ENCODE results near the gene ACVRL1.
A peak's percentile ranks its signal among the peaks of the same experiment; 100 is the strongest.

Gene ACVRL1

DNA sequence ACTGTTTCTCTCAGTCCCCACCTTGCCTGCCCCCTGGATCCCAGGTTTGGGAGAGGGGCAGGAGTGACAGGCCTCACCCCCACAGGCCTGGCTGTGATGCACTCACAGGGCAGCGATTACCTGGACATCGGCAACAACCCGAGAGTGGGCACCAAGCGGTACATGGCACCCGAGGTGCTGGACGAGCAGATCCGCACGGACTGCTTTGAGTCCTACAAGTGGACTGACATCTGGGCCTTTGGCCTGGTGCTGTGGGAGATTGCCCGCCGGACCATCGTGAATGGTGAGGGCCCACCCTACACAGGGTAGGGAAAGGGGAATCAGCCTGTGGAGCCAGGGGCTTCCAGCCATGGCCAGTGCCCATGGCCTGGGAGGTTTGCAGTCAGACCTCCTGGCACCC lies 8.6 kb downstream of the ACVRL1 start:
- no peak for DNase-seq (ENCODE audit: low read depth, low spot score)

DNA sequence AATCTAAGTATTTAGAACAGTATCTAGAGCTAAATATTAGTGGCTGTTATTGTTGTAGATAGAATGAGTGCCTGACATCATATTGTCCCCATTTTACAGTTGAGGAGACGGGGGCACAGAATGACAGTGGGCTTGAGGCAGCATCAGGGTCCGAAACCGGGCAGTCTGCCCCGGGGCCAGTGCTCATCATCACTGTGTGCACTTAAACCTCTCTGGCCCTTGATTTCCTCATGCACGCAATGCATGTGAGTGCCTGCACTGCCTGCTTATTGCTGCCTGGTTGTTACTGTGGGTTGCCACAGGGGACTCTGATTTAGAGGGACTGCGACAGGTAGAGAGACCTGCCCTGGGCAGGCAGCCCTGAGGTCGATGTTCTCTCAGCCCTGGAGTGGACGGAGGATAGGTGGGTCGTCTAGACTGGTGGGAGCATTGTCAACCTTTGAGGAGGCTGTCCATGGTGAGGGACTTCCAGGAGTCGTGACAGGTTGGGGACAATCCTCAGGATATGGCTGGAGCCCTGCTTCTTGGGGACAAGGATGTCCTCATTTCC lies 9.8 kb downstream of the ACVRL1 start:
- no peak for DNase-seq (ENCODE audit: low read depth, low spot score)

DNA sequence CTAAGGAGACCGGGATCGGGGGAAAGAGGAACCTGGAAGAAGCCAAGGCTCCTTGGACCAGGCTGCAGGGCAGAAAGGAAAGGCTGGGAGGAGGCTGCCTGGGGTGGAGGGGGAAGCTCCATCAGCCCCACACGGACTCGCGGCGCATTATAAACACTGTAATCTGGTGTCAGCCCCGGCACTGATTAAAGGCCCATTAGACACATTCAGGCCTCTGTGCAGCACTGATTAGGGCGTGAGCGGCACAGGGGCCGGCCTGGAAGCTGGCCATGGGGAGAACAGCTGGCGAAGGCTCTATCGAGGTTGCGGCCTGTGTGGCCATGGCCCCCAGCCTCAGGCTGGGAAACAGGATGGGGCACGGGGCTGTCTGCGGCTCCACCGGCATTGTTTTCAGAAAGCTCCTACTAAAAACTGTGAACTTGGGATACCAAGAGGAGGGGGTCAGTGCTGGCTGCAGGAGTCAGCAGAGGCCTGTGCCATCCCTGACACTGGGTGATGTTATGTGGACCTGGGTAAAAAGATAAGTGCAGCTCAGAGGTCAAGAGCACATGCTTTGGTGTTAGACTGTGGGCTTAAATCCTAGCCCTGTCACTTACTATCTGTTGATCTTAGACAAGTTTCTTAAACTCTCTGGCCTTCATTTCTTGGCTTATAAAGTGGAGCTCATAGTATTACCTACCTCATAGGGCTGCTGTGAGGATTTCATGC lies 10.6 kb downstream of the ACVRL1 start:
- no peak for DNase-seq (ENCODE audit: low read depth, low spot score)

- no peak for DNase-seq (ENCODE audit: low read depth, low spot score)
Measured at GRCh38 chr12:51920046-51920445, 12.7 kb downstream of the ACVRL1 start.

DNA sequence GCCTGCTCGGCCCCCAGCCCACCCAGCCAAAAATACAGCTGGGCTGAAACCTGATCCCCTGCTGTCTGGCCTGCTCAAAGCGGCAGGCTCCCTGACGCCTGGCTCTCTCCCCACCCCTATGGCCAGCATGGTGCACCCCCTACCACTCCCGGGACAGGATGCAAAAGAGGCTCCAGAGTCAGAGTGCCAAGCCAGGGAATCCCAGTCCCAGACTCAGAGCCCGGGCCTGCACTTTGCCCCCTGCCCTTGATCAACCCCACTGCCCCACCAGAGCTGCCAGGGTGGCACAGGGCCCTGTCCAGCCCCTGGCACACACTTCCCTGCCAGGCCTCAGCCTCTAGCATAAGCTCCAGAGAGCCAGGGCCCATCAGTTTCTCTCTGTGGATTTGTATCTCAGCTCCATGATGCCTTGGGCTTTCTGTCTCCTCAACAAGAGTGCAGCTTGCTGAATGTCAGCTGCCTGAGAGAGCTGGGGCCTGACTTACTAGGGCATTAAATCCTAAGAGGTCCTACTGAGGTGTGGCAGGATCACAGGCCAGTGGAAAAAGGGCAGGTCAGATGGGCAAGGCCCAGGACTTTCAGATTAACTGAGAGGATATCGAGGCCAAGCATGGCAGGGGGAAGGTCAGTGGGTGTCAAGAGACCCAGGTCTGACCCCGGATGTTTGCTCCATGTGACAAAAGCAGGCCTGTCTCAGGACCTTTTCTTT lies 13.9 kb downstream of the ACVRL1 start:
- DNase-seq (ENCODE audit: low read depth, low spot score), result peak; percentile 41

DNA sequence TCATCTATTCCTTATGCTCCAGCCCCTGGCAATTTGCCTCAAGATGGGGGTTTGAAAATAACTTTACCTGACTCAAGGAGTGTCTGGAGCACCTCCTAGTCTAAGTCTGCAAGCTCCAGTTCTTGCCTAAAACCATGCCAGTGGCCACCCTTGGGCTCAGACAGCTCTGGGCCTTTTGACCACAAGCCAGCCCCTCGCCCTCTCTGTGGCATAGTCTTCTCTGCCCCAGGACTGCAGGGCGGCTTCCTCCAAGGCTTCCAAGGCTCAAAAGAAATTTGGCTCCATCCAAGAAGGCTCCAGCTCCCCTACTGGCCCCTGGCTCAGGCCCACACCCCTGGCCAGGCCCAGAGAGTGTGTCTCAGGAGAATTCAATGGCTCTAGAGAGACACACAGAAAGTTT lies 14.8 kb downstream of the ACVRL1 start:
- DNase-seq (ENCODE audit: low read depth, low spot score), result no peak

GRCh38 chr12:51922762-51923505 lies 15.6 kb downstream of the ACVRL1 start:
- peak; percentile 30 for DNase-seq (ENCODE audit: low read depth, low spot score)

- DNase-seq (ENCODE audit: low read depth, low spot score), result peak; percentile 68
Measured at GRCh38 chr12:51923506-51924365, 16.4 kb downstream of the ACVRL1 start.

- DNase-seq (ENCODE audit: low read depth, low spot score), result no peak
Measured at GRCh38 chr12:51924551-51925319, 17.4 kb downstream of the ACVRL1 start.

- no peak for DNase-seq (ENCODE audit: low read depth, low spot score)
Measured at GRCh38 chr12:51925346-51926063, 18.2 kb downstream of the ACVRL1 start.

GRCh38 chr12:51926064-51926632 lies 18.8 kb downstream of the ACVRL1 start:
- peak; percentile 75 for DNase-seq (ENCODE audit: low read depth, low spot score)

GRCh38 chr12:51926718-51927117 lies 19.4 kb downstream of the ACVRL1 start:
- DNase-seq (ENCODE audit: low read depth, low spot score), result peak; percentile 42

GRCh38 chr12:51932218-51933076 lies 25.1 kb downstream of the ACVRL1 start:
- no peak for DNase-seq (ENCODE audit: low read depth, low spot score)

GRCh38 chr12:51934080-51934479 lies 26.8 kb downstream of the ACVRL1 start:
- DNase-seq (ENCODE audit: low read depth, low spot score), result no peak

DNA sequence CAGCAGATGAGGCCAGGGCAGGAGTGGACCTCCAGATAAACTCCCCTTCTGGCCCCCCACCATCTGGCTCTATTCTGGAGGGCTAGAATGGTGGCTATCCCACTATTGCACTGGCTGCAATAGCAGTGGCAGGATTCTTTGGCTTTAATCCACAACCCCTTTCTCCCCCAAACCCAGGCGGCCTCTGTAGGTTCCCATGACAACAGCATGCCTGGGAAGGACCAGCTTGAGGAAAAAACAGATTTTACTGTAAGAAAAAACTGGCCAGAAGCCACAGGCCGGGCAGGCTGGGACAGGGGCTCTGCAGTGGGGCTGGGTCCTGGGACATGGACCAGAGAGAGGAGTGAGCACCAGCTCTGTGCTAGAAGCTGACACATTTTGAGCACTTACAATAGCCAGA lies 30.6 kb downstream of the ACVRL1 start:
- DNase-seq (ENCODE audit: low read depth, low spot score), result no peak

DNA sequence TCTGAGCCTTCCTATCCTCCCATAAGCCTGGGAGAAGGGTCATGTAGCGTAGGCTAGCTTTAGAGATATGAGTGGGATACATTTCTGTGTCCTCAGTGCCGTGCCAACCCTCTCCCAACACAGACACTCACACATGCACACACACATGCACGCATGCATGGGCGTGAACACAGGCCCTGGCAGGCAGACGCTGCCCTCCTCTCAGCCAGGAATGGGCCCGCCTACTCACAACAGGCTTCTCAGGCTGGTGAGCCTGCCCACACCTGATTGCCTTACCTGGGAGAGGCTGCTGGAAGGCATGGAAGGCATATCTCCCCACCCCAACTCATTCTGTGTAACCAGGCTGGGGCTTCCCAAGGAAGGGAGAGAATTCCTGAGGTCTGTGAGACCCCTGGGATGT lies 31.4 kb downstream of the ACVRL1 start:
- DNase-seq (ENCODE audit: low read depth, low spot score), result no peak

- DNase-seq (ENCODE audit: low read depth, low spot score), result peak; percentile 21
Measured at GRCh38 chr12:51941011-51941581, 33.8 kb downstream of the ACVRL1 start.

DNA sequence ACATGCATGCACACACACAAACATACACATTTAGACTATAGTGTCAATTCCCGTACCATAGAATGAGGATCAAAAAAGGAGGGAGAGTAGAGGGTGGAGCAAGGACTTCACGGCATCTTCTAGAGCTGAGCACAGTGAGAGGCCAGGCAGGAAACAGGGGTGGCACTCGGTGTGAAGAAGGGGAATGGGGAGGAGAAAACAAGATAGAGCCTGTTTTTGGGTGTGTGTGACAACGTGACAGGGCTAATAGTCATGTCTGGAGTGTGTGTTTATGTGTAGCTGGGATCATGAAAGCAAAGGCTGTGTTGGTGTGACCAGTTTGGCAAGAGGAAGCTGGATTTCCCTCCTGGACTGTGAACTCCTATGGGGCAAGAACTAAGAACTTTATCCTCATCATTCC lies 34.3 kb downstream of the ACVRL1 start:
- DNase-seq (ENCODE audit: low read depth, low spot score), result no peak
